SH-SY5Y (cell line): ENCODE measurements around the gene VPREB3.

Experiments used
- GATA2 ChIP-seq: IDR thresholded peaks from 2 replicates; pipeline ENCODE4 v1.6.1; 2011; ENCODE audit warnings: mild to moderate bottlenecking, low read depth, low read length
- GATA3 ChIP-seq: IDR thresholded peaks from 2 replicates; pipeline ENCODE4 v1.6.1; 2011; ENCODE audit warnings: low read depth, mild to moderate bottlenecking, low read length, moderate library complexity

- TF ChIP-seq GATA2 (no peak; the same call in 1 of the 2 replicates), GATA3 (no peak)
Observed at GRCh38 chr22:23716811-23717801, 37.1 kb downstream of the VPREB3 start.
